HTR-8/SVneo (cell line): Measurements from ENCODE around the gene MCM9.

Experiments used
- DNase-seq: peaks from one replicate; pipeline ENCODE4 v3.0.0; 2011; ENCODE audit warnings: low spot score, mixed read lengths; ENCODE audit not compliant: insufficient read length
- FAIRE-seq: peaks from 2 replicates; lab custom pipeline; 2011; peaks lifted over from hg19 to GRCh38; lab: Jason Lieb, UNC

MCM9 gene

DNA sequence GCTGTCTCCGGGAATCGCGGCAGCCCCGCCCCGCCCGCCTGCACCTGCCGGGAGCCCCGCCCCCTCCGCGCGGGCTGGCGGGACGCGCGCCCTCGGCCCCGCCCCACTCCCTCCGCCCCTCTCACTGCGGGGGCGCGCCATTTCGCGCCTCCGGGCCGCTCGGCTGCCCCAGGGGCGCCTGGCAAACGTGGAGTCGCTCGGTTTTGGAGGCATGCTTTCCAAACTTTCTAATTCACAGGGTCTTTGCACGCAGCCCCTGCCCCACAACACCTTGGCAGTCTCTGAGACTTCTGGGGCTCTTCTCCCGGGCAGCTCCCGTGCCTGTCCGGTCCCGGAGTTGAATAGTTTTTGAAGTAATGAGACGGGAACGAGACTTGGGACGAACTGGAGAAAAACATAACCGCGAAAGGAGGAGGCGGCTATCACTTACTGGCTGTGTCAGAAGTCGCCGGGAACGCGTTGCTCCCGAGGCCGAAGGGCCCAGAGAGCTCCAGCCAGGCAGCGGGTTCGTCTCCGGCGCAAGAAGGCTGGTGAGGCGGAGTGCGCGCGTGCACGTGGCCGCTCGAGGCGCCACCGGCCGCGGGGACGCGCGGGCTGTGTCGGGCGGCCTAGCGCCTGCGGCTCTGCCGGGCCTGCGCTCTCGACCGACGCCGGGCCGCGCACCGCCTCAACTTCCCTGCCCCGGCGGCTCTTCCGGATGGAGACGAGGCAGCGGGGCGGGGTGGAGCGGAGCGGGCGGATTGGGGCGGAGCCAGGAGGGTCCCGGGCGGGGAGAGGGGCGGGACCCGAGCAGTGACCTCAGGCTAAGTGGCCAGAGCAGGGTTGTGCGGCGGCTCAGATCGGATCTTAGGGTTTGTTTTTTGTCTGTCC lies at the start of gene MCM9:
TSS of gene MCM9 (minus strand) at position 699 of the 870 bp plus-strand sequence. CDS start 3,436 bp downstream, outside the sequence.
- FAIRE-seq (peak; percentile 83), DNase-seq (peak; percentile 88)

DNA sequence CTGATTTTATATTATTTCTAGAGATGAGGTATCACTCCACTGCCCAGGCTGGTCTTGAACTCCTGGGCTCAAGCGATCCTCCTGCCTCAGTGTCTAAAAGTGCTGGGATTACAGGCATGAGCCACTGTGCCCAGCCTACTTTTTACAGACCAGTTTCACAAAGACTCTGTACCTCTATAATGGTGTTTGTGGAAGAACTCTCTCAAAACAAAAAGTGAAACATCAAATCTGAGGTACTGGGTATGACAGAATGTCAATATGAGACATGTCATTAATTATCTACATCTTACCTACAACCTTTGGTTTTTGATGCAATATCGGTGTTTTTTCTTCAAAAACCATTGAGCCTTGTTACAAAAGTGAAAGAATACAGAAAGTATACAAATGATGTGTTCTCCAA lies 49.4 kb upstream of the MCM9 start:
- DNase-seq = no peak

DNA sequence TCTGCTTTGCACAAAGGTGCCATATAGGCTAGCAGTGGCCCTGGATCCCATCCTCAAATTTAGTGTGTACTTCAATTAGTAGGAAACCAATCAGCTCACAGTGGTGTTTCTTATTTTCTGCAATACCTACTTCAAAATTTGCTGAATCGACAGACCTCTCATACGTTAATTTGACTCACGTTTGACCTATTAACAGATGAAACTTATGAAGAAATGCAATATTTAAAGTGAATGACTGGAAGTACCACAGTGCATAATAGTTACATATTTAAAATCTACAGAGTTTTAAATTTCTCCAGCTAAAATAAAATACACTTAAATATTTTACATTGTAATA lies 47.6 kb upstream of the MCM9 start:
- FAIRE-seq (no peak), DNase-seq (no peak)

More for the DNA sequence above, 49.4 kb upstream of the MCM9 start:
- FAIRE-seq = no peak

DNA sequence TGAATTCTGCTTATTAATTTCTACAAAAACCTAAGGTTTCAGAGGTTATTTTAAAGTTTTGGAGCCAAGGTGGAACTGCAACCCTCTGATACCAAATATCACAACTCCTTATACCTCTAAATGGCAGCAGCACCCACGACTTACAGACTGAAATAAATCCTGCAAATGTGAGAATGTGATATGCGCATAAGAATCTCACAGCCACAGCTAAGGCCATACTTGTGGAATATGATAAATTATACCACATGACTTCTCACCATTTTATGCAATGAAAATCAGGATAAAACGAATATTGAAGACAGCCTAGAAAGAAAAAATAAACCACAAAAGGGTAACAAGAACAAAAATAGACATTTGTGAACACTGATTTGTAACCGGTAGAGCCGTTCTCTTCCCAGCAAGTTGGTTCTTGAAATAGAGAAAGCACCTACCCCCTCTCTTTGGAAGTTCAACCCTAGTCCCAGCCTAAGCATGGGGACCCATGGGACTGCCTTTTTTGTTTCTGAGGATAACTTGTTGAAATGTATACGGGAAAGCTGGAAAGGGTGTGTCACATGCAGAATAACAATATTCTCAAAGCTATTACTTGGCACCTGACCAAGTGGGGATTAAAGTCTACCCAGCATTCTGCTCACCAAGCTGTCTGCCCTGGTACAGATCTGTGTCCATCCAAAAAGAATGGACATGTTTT lies 47.1 kb upstream of the MCM9 start:
- DNase-seq (no peak), FAIRE-seq (no peak)

DNA sequence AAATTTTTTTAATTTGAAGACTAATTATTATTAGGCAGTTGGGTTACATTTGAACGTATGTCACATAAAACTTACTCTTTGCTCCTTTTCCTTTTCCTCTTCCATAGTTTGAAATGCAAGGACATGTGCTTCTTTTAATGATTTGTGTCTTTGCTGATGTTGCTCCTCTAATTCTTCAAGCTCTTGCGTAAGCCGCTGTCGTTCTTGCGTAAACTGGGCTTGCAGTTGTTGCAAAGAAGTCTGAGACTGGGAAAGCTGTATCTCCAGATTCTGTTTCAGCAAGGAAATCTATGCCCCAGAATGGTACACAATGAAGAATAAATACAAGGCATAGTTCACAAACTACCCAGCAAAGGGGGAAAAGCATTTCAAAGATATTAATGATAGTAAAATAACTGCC lies 45.1 kb upstream of the MCM9 start:
- DNase-seq (no peak), FAIRE-seq (no peak)

DNA sequence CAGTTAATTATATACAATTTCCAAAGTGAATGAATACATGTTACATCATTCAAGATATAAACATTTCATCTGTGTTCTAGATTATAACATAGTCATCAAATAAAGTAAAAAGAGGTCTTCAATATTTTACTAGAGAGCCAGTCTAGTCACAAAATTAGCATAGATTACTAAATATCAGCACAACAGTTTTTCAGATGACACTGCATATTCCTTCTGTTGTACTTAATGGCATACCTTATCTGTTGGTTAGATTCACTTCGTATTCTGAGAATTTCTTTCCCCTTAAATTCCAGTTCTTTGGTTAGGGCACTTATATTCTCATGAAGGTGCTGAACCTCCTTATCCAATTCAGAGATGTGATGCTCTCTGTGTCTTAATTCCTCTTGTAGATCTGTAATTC lies 39.8 kb upstream of the MCM9 start:
- no peak for FAIRE-seq
- no peak for DNase-seq

DNA sequence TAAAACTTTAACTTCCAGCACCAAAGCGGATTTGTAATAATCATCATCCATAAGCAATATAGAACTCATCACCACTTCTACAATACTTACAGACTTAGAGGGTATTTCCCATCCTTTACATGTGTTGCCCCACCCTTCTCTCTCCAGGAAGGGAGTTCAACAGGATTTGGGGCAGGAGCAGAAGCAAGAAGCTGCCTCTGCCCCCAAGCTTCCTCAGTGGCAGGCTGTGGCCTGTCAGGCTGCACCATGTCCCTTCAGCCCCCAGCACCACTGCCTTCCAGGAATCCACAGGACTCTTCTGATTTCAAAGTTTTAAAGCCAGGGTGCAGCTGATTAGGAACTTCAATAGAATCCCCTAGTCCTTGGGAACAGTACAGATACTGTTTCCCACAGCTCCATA lies 36.7 kb upstream of the MCM9 start:
- FAIRE-seq (no peak), DNase-seq (no peak)

DNA sequence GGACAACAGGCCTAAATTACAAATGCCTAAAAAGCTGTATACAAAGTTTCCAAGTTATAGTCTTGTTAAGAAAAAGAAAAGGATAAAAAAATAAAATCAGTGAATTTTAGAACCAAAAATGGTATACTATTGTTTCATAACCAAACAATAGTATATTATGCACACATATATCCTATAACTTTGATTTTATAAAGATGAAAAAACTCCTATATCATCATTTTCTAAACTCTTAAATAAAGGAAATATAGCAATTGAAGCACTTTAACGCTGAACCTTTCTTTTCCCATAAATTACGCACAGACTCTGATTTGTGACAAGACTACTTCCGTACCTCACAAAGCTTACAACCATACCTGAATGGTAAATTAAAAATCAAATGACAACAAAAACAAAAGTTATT lies 35.9 kb upstream of the MCM9 start:
- DNase-seq (no peak), FAIRE-seq (no peak)

DNA sequence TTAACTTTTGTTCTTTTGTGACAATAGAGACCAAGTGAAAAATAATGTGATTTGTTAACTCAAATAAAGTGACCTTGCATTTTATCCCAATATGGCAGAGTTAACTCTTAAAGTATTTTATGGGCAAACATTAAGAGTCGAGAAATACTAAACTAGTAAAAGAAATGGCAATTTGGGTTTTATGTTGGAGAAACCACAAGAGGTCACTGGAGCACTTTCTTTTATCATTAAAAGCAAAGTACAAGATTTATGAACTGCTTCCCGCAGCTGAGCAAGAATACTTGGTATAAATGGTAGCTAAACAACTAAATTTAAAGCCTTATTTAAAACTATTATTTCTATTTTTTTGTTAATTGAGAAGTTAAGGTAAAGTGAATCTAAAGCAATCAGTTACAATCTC lies 33.5 kb upstream of the MCM9 start:
- FAIRE-seq = no peak

DNA sequence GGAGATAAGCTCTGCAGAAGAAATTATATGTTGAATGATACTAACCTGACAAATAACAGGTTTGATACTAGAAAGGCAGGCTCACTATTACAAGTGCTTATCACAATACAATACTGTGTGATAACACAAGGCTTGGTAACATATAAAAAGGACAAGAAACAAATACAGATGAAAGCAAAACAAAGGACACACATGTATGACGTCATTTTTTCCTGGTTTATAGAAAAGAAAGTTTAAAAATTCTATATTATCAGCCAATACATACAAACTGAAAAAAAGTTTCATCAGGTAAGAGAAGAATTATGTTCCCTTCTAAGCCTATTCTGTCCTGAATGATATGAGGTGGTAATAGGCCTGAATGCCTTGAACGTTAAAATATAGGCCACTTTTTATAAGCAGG lies 32.3 kb upstream of the MCM9 start:
- DNase-seq (no peak), FAIRE-seq (no peak)

More for the DNA sequence above, 33.5 kb upstream of the MCM9 start:
- DNase-seq = no peak

DNA sequence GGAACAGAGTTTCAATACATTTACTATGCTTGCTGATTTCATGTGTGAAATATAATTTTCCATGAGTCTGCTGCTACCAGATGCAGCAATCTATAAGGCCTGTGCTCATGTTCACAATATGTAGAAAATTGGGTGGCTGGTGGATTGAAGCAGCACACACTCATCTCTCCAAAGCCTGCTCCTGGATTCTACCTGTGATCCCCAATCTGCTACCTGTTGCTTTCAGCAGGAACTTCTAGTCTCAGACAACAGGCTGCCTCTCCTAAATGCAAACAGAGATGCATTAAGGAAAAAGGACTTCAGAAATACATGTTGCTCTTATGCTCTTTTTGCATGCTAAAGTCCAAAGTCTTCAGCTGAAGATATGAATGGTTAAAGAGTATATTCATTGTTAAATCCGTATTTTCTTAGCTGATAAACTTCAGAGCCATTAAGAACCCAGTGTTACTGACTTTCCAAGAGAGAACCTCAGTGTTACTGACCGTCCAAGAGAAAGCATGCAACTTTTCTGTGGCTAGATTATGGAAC lies 30.9 kb upstream of the MCM9 start:
- FAIRE-seq = no peak

DNA sequence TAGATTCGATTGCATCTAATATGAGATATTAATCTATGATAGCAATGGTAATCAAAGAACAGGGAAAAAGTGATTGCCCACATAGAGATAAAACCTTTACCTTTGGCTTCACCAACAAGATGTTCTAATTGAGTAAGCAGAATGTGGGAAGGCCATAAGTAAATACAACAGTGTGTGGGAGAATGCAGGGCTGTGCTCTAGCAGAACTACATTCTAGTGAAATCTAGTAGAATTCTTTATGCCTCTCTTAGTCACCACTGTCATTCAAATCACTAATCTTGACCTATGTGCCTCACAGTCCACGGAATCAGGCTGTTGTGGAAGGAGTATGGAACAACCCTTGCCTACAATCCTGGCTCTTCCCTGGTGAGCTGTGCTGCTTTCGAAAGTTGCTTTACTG lies 30.4 kb upstream of the MCM9 start:
- DNase-seq (no peak), FAIRE-seq (no peak)

More for the DNA sequence above, 30.9 kb upstream of the MCM9 start:
- DNase-seq = no peak

DNA sequence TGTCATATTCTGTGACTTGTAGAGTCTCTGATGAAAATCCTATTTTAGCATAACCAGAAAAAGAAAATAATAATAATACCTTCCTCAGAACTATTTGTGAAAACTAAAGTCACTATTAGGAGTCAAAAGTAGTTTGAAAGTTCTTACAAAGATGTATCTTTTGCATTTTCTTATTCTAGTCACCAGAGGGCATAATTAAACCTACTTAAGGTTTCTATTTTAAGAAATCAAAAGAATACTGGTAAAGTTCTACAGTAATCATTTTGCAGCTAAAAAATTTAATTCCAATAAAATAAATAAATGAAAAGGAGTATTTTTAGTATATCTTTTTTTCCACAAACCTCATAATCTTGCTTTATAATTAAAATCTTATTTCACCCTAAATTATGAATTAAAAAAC lies 28.0 kb upstream of the MCM9 start:
- DNase-seq = no peak

DNA sequence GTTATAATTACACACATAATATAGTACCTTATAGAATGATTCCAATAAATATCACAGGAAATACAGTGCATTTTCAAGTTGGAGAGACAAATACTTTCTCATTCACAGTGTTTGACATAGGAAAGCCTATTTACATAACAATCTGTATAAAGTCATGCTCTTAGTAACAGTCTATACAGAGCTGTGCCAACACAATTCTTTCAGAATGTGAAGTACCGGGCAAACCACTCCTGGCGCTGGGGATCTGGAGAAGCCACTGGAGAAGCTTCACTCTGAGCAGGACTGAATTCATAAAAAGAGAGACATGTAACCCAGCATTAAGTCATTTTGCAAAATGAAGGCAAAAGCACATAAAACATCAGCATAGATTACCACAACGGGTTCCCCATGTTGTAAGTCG lies 24.9 kb upstream of the MCM9 start:
- FAIRE-seq (no peak), DNase-seq (no peak)

More for the DNA sequence above, 28.0 kb upstream of the MCM9 start:
- FAIRE-seq = no peak

DNA sequence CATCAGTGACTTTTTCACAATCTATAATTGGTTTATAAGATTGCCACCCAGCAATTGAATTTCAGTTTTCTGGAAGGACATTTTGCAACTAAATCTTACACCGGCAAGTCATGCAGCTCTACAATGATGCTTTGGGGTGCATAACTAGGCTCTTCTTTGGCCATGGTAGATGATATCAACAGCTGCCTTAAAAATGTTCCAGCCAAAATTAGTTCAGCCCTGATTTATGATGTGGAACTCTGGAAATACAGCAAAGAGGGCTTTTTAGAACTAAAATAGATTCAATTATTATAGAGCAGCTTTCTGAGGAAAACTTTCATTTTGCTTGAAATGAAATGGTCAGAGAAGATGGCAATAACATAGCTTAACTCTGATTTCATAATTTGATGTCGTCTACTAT lies 18.4 kb upstream of the MCM9 start:
- DNase-seq (no peak), FAIRE-seq (no peak)

DNA sequence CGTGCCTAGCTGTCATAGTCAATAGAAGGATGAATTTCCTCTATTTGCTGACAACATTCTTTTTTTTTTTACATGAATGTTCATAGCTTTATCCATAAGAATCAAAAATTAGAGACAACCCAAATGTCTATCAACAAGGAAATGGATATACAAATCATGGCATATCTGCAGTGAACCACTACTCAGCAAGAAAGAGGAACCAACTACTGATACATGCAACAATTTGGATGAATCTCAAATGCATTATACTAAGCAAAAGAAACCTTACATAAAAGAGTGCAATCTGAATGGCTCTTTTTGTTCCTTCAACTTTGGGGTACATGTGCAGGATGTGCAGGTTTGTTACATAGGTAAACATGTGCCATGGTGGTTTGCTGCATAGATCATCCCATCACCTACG lies 17.7 kb upstream of the MCM9 start:
- FAIRE-seq (no peak), DNase-seq (no peak)

DNA sequence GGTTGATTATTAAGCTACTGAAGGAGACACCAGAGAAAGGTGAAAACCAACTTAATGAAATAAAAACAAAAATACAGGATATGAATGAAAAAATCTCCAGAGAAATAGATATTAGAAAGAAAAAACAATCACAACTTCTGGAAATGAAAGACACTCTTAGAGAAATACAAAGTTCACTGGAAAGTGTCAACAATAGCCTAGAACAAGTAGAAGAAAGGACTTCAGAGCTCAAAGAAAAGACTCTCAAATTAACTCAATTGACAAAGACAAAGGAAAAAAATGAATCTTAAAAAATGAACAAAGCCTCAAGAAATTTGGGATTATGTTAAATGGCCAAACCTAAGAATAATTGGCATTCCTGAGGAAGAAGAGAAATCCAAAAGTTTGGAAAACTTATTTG lies 10.3 kb upstream of the MCM9 start:
- DNase-seq (no peak), FAIRE-seq (no peak)

DNA sequence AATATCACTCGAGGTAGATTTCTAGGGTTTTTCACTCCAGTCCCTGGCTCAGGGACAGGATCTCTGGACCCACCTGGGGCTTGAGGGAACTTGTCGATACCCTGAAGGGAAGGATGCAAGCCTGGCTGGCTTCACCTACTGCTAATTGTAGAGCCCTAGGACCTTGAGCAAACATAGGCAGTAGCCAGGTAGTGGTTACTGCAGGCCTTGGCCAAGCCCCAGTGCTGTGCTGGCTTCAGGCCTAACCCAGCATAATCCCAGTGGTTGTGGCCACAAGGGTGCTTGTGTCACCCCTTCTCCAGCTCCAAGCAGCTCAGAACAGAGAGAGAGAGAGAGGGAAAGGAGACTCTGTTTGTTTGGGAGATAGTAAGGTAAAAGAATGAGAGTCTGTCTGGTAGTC lies 5.8 kb upstream of the MCM9 start:
- DNase-seq = no peak
- FAIRE-seq = peak; percentile 42

DNA sequence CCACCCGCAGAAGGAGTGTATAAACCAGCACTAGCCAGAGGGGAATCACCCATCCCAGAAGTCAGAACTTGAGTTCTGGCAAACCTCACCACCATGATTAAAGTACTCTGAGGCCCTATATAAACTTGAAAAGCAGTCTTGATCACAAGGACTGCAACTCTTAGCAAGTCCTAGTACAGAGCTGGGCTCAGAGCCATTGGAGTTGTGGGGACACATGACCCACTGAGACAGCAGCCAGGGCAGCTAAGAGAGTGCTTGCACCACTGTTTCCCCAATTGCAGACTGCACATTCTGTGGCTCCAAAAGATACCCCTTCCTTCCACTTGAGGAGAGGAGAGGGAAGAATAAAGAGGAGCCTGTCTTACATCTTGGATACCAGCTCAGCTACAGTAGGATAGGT lies 4.7 kb upstream of the MCM9 start:
- no peak for DNase-seq
- FAIRE-seq = no peak

DNA sequence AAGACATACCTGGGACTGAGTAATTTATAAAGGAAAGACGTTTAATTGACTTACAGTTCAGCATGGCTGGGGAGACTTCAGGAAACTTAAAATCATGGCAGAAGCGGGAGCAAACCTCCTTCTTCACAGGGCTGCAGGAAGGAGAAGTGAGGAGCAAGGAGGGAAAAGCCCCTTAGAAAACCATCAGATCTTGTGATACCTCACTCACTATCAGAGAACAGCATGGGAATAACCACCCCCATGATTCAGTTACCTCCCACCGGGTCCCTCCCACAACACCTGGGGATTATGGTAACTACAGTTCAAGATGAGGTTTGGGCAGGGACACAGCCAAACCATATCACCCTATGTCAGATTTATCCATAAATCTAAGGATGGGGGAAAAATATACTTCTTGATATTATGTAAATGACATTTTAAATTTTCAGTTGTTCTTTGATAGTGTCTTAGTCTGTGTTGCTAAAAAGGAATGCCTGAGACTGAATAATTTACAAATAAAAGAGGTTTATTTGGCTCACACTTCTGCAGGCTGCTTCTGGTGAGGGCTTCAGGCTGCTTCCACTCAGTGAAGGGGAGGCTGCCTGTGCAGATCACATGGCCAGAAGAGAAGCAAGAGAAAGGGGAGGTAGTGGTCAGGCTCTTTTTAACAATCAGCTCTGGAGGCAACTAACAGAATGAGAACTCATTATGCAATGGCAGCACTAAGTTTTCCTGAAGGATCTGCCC lies 1.2 kb upstream of the MCM9 start:
- no peak for FAIRE-seq
- DNase-seq = no peak

DNA sequence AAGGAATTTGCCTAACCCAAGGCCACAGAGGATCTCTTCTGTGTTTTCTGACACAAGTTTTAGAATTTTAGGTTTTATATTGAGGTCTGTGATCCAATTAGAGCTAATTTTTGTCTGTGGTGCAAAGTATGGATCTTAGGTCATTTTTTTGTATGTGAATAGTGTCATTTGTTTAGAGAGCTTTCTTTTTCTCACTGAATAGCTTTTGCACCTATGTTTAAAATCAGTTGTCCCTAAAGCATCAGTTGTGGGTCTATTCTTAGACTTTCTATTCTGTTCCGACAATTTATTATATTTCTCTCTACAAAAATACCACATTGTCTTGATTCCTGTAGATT lies 341 bp upstream of the MCM9 start:
- DNase-seq (no peak), FAIRE-seq (no peak)
